ENCODE measurements around the gene RTN4RL2. TPM values are rescaled to one million over a fixed set of nuclear protein-coding genes. Genes with fewer than 3 reads are reported as not detected.

The RTN4RL2 gene
- total and polyA plus RNA-seq, 10 of the 15 experiments (the other 5 are each of a cell fraction or from before 2014, with no cell fraction given), result 0.14 to 1.1 (median 0.52) TPM; not detected in 4

GRCh38 chr11:57425565-57426438, 34.5 kb upstream of the RTN4RL2 start (continued):
- TF ChIP-seq BCLAF1 (IDR thresholded peaks at IDR 0.05) (no peak), BMI1 (IDR thresholded peaks at IDR 0.05; ENCODE audit: borderline replicate concordance) (no peak), JUND (IDR thresholded peaks at IDR 0.05; ENCODE audit: low read depth, low read length) (no peak), BCL3 (IDR thresholded peaks at IDR 0.05; ENCODE audit: borderline replicate concordance, insufficient read depth, low read depth, low read length, poor library complexity, severe bottlenecking) (no peak), MXI1 (IDR thresholded peaks at IDR 0.05; ENCODE audit: low read depth, low read length) (0 out of 2 replicates have a peak, but pooled peaks have one; percentile 42), MAX (IDR thresholded peaks at IDR 0.05; ENCODE audit: low read depth, low read length) (peak; percentile 66), RAD51 (IDR thresholded peaks at IDR 0.05) (peak; percentile 18; the same call in 1 of the 2 replicates), RUNX3 (IDR thresholded peaks at IDR 0.05; ENCODE audit: low read length) (no peak), RBBP5 (conservative IDR thresholded peaks at IDR 0.05) (no peak), YY1 (IDR thresholded peaks at IDR 0.05; ENCODE audit: low read depth, low read length) (peak; percentile 24; the same call in 1 of the 2 replicates), POU2F2 (IDR thresholded peaks at IDR 0.05; ENCODE audit: borderline replicate concordance, low read depth, low read length) (no peak), TCF12 (IDR thresholded peaks at IDR 0.05; ENCODE audit: low read depth, low read length) (no peak), MYB (IDR thresholded peaks at IDR 0.05; ENCODE audit: borderline replicate concordance, low read depth, low read length) (no peak), RELA (IDR thresholded peaks at IDR 0.05; ENCODE audit: borderline replicate concordance, partially characterized antibody) (no peak), ATF2 (IDR thresholded peaks at IDR 0.05; ENCODE audit: low read length) (no peak), ATF7 (IDR thresholded peaks at IDR 0.05; ENCODE audit: low read depth) (no peak), IKZF2 (IDR thresholded peaks at IDR 0.05) (0 out of 4 replicates have a peak, but pooled peaks of 1 of the 2 experiments have one; percentile 19), RCOR1 (conservative IDR thresholded peaks at IDR 0.05; ENCODE audit: low read depth, low read length) (no peak), CHD2 (IDR thresholded peaks at IDR 0.05; ENCODE audit: borderline replicate concordance, low read depth, low read length) (no peak), RELB (IDR thresholded peaks at IDR 0.05; ENCODE audit: low read depth) (no peak), MTA3 (IDR thresholded peaks at IDR 0.05; ENCODE audit: borderline replicate concordance, low read length) (no peak), HDAC6 (IDR thresholded peaks at IDR 0.05; ENCODE audit: unreplicated experiment) (no peak), SIX5 (IDR thresholded peaks at IDR 0.05; ENCODE audit: low read depth, low read length, severe bottlenecking) (no peak)

Measured in GM12878 (cell line).